ENCODE data around the gene SH2D2A.

DNA sequence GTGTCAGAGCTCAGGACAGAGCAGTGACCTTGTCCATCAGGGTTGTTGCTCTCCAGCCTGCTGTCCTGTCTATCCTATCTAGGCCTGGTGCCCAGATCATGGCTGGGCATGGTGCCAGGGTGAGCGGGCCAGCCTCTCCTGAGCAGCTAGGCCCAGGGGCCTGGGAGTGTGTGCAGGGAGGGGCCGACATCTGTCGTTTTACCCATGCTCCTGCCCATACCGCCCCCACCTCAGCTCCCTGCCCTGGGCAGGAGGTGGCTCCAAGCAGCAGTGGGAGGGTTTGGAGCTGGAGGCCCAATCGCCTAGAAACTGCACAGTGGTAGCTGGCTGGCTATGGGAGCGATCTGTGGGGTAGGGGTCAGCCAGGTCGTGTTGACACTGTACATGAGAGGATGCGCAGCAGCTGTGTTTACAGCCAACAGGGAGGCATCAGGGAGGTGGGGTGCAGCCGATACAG lies 35.8 kb upstream of the SH2D2A start:
- no peak for TF ChIP-seq CTCF (conservative IDR thresholded peaks at IDR 0.05; ENCODE audit: low read length)
- TF ChIP-seq EZH2phosphoT487 (IDR thresholded peaks at IDR 0.05; ENCODE audit: borderline replicate concordance): no peak
